Dendritic cell treated with granulocyte-macrophage colony-stimulating factor and Interleukin-4, amounts not matched to agents 40 ng/mL and 50 ng/mL, for 4 days (primary cell): Measurements from ENCODE around the gene GPR55.
A peak's percentile ranks its signal among the peaks of the same experiment; 100 is the strongest.
"Not testable (repeated sequence)": the region's sequence is repeated elsewhere in the genome, so short reads cannot be mapped to it uniquely, and the experiment has no call there.

Source experiments
- H3K27ac Mint-ChIP-seq: one replicate; pipeline ENCODE4 v1.8.0; 2022; ENCODE audit warnings: mild to moderate bottlenecking, mixed read lengths
- H3K27me3 Mint-ChIP-seq: one replicate; pipeline ENCODE4 v1.8.0; 2022; ENCODE audit warnings: mild to moderate bottlenecking, mixed read lengths
- H3K36me3 Mint-ChIP-seq: one replicate; pipeline ENCODE4 v1.8.0; 2022; ENCODE audit warnings: low read depth, mixed read lengths
- H3K4me1 Mint-ChIP-seq: one replicate; pipeline ENCODE4 v1.8.0; 2022; ENCODE audit warnings: low read depth, mixed read lengths
- H3K4me3 Mint-ChIP-seq: one replicate; pipeline ENCODE4 v1.8.0; 2022; ENCODE audit warnings: mild to moderate bottlenecking, moderate library complexity, mixed read lengths
- H3K9me3 Mint-ChIP-seq: one replicate; pipeline ENCODE4 v1.8.0; 2022; ENCODE audit warnings: mixed read lengths
- intact Hi-C: fragments of 100-400 bp; cut with micrococcal nuclease; formaldehyde crosslinking; loops from one replicate; pipeline ENCODE4 v1.15.0; 2022

The GPR55 gene, protein sequence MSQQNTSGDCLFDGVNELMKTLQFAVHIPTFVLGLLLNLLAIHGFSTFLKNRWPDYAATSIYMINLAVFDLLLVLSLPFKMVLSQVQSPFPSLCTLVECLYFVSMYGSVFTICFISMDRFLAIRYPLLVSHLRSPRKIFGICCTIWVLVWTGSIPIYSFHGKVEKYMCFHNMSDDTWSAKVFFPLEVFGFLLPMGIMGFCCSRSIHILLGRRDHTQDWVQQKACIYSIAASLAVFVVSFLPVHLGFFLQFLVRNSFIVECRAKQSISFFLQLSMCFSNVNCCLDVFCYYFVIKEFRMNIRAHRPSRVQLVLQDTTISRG

DNA sequence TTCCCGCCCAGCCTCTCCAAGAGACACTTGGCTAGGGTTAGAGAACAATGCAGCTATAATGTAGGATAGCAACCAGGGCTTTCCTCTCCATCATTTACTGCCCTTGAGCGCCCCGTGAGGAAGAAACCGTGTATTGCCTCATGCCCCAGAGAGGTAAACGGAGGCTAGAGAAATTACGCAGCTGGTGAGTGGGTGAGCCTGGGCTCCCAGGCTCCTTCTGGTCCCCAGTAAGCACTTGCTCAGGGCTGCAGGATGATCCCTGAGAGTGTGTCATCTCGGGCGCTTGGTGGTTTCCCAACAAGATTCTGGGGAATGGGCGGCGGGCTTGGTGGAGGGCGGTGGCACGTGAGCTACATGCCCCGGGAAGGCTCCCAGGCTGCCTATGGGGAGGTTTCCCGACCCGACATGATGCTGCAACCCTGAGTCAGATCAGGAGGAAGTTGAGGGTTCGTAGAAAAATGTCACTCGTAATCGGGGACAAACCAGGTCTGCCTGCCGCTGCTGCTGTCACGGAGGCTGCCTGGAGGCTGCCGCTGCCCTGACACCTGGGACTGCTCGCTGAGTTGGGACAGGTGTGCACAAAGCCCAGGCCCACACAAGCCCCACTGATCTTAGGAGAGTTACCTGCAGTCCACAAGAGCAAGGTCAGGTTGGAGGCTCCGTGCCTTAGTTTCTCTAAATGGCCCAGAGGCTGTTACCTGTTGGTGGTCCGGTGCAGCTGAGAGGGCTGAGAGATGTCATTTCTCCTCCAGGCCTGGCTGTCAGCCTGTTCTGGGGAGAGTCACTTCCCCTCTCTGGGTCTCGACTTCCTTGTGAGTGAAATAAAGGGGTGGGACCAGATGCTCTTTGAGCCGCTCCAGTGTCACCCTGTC, at the start of gene GPR55:
Gene GPR55, minus strand, starts transcription at position 773 of the 872 bp plus-strand sequence. CDS start 14,280 bp downstream, outside the sequence.
- H3K4me1 Mint-ChIP-seq: peaks cover 49% of the 10 kb centered on the region
- intact Hi-C loops: loop anchor here (2.0 kb wide), 1 partner anchor 18 kb away; no protein-coding TSS in a partner anchor

DNA sequence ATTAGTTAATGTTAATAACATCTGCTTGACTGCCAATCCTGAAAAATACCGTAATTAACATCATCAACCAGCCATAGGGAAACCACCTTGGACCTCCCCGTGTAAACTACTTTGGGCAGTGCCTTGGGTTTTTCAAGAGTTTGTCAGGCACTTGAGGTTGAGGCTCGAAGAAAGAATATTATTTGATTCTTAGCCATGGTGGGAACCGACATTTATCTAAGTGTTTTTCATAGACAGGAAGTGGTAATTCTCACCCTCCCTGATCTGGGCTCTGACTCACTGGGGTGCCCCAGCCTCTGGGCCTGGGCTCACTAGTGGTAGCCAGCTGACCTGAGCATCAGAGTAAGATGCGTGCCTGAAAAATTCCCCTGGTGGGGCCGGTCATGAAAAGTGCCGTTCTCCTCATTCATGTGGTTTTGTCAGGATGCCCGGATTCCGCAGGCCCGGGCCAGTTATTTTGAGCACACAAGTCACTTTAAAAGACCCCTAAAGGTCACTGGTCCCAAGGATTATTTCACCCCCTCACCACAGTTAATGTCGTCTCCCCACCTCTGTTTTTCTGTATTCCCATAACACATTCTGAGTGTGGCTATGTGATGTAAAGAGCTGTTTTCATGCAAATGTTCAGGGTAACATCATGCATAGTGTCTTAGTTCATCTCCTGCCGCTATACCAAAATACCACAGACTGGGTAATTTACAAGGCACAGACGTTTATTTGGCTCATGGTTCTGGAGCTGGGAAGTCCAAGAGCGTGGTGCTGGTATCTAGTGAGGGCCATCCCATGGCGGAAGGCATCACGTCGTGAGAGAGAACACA, 49.3 kb upstream of the GPR55 start:
- Mint-ChIP-seq H3K9me3 (no peaks in the 10 kb centered on the region), H3K27ac (no peak overlapping the region), H3K27me3 (peaks cover 12% of the 10 kb centered on the region), H3K4me1 (peaks cover 41% of the 10 kb centered on the region), H3K4me3 (no peak overlapping the region), H3K36me3 (no peaks in the 10 kb centered on the region)
- intact Hi-C loops: no loop called here

More for the DNA sequence above, at the start of gene GPR55:
- Mint-ChIP-seq H3K4me3 (peak within 1 kb of the TSS; percentile 69), H3K27ac (peak within 1 kb of the TSS; percentile 98), H3K9me3 (no peaks in the 10 kb centered on the region), H3K36me3 (no peaks in the 10 kb centered on the region), H3K27me3 (peaks cover 2% of the 10 kb centered on the region)

- peaks cover 7% of the 10 kb centered on the region for H3K27me3 Mint-ChIP-seq
These were observed 47.0 kb upstream of the GPR55 start for GRCh38 chr2:230972046-230972445.

GRCh38 chr2:230969659-230970015, 44.6 kb upstream of the GPR55 start:
- intact Hi-C loops: no loop called here
- Mint-ChIP-seq H3K36me3 (no peaks in the 10 kb centered on the region), H3K27me3 (no peaks in the 10 kb centered on the region), H3K9me3 (no peaks in the 10 kb centered on the region), H3K27ac (no peak overlapping the region), H3K4me3 (no peak overlapping the region), H3K4me1 (peaks cover 32% of the 10 kb centered on the region)

More at GRCh38 chr2:230972046-230972445, 47.0 kb upstream of the GPR55 start:
- H3K4me3 Mint-ChIP-seq: no peak overlapping the region
- H3K36me3 Mint-ChIP-seq: no peaks in the 10 kb centered on the region
- no peaks in the 10 kb centered on the region for H3K9me3 Mint-ChIP-seq
- H3K27ac Mint-ChIP-seq: no peak overlapping the region
- intact Hi-C loops: no loop called here
- peaks cover 40% of the 10 kb centered on the region for H3K4me1 Mint-ChIP-seq

GRCh38 chr2:230968921-230969658, 44.0 kb upstream of the GPR55 start:
- peak overlapping the region; percentile 24 for H3K4me3 Mint-ChIP-seq
- no peaks in the 10 kb centered on the region for H3K27me3 Mint-ChIP-seq
- no peaks in the 10 kb centered on the region for H3K9me3 Mint-ChIP-seq
- H3K36me3 Mint-ChIP-seq: no peaks in the 10 kb centered on the region
- intact Hi-C loops: no loop called here
- peaks cover 26% of the 10 kb centered on the region for H3K4me1 Mint-ChIP-seq
- H3K27ac Mint-ChIP-seq: no peak overlapping the region

DNA sequence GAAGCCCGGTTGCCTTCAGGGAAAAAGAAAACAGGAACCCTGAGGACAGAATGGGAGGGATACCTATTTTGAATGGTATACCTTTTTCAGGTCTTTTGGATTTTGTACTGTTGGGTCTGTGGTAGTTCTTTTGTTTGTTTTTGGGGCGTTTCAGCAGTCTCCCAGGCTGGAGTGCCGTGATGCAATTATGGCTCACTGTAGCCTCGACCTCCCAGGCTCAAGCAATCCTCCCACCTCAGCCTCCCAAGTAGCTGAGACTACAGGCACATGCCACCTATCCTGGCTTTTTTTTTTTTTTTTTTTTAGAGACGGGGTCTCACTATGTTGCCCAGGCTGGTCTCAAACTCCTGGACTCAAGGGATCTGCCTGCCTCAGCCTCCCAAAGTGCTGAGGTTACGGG, 43.3 kb upstream of the GPR55 start:
- not testable (repeated sequence) for H3K9me3 Mint-ChIP-seq

DNA sequence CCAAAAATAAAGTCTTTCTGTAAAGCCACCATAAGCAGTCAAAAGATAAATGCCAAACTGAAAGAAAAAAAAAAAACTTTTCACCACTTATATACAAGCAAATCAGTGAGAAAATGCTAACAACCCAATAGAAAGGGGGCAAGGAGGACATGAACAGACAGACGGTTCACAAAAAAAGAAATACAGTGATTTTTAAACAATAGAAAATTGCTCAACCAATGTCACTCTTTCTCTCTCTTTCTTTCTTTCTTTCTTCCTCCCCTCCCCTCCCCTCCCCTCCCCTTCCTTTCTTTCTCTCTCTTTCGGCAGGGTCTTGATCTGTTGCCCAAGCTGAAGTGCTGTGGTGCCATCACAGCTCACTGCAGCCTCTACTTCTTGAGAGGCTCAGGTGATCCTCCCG, 42.1 kb upstream of the GPR55 start:
- peaks cover 2% of the 10 kb centered on the region for H3K27me3 Mint-ChIP-seq

More for the DNA sequence above, 43.3 kb upstream of the GPR55 start:
- H3K4me1 Mint-ChIP-seq: peaks cover 20% of the 10 kb centered on the region
- intact Hi-C loops, H3K4me3 Mint-ChIP-seq, H3K27ac Mint-ChIP-seq, H3K27me3 Mint-ChIP-seq, H3K36me3 Mint-ChIP-seq: not testable (repeated sequence)

DNA sequence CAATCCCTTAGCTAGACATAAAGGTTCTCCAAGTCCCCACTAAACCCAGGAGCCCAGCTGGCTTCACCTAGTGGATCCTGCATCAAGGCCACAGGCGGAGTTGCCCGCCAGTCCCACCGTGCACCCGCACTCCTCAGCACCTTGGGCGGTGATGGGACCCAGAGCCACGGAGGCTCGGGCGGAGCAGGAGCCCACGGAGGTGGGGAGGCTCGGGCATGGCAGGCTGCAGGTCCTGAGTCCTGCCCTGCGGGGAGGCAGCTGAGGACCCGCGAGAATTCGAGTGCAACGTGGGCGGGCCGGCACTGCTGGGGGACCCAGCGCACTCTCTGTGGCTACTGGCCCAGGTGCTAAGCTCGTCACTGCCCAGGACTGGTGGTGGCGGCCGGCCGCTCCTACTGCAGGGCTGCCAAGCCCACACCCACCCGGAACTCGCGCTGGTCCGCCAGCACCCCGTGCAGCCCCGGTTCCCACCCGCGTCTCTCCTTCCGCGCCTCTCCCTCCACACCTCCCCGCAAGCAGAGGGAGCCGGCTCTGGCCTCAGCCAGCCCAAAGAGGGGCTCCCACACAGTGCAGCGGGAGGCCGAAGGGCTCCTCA, 39.2 kb upstream of the GPR55 start:
- peaks cover 14% of the 10 kb centered on the region for H3K27me3 Mint-ChIP-seq
- intact Hi-C loops: no loop called here
- no peaks in the 10 kb centered on the region for H3K9me3 Mint-ChIP-seq
- H3K4me3 Mint-ChIP-seq: no peak overlapping the region
- no peak overlapping the region for H3K27ac Mint-ChIP-seq
- H3K4me1 Mint-ChIP-seq: peaks cover 7% of the 10 kb centered on the region
- H3K36me3 Mint-ChIP-seq: no peaks in the 10 kb centered on the region

More for the DNA sequence above, 42.1 kb upstream of the GPR55 start:
- Mint-ChIP-seq H3K36me3 (no peaks in the 10 kb centered on the region), H3K27ac (no peak overlapping the region), H3K4me1 (peaks cover 15% of the 10 kb centered on the region), H3K4me3 (no peak overlapping the region), H3K9me3 (no peaks in the 10 kb centered on the region)
- intact Hi-C loops: no loop called here

- no peaks in the 10 kb centered on the region for H3K9me3 Mint-ChIP-seq
- no peak overlapping the region for H3K4me3 Mint-ChIP-seq
- no peaks in the 10 kb centered on the region for H3K36me3 Mint-ChIP-seq
- no peak overlapping the region for H3K27ac Mint-ChIP-seq
- intact Hi-C loops: no loop called here
- peaks cover 25% of the 10 kb centered on the region for H3K4me1 Mint-ChIP-seq
- H3K27me3 Mint-ChIP-seq: peaks cover 32% of the 10 kb centered on the region
These were observed 36.0 kb upstream of the GPR55 start for GRCh38 chr2:230961091-230961491.

GRCh38 chr2:230960026-230960425, 35.0 kb upstream of the GPR55 start:
- Mint-ChIP-seq H3K9me3 (no peaks in the 10 kb centered on the region), H3K27ac (peak overlapping the region; percentile 30), H3K36me3 (no peaks in the 10 kb centered on the region), H3K4me3 (no peak overlapping the region), H3K4me1 (peaks cover 25% of the 10 kb centered on the region), H3K27me3 (peaks cover 39% of the 10 kb centered on the region)
- intact Hi-C loops: no loop called here

DNA sequence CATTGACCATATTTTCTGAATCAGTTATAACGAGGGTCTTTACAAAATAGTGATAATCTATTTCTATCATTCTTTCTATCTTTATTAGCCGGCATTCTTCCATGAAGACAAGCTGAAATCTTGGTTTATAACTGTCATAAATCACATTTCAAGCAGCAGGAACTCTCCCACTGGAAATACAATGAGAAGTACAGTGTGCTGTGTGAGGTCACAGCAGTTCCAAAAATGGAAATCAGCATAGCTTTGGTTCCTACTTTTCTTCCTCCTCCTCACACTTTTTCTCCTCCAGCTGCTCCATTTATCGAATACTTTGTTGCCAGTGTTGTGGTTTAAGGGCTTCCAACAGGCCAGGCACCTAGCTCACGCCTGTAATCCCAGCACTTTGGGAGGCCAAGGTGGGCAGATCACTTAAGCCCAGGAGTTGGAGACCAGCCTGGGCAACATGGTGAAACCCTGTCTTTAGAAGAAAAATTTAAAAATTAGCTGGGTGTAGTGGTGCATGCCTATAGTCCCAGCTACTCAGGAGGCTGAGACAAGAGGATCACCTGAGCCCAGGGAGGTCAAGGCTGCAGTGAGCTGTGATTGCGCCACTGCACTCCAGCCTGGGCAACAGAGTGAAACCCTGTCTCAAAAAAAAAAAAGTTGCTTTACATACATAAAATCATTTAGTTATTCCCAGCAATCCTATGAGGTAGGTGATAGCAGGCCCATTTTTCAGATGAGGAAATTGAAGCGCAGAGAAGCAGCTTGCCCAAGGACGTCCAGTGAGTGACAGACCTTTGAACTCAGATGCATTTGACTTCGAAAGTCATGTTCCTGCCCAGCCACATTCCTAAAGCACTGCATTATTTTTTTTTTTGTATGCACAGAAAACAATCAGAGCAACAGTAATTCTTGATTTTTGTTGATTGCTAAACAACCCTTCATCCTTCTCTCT, 34.0 kb upstream of the GPR55 start:
- Mint-ChIP-seq H3K4me3 (no peak overlapping the region), H3K9me3 (no peaks in the 10 kb centered on the region), H3K27ac (peak overlapping the region; percentile 3), H3K4me1 (peaks cover 28% of the 10 kb centered on the region), H3K36me3 (no peaks in the 10 kb centered on the region), H3K27me3 (peaks cover 39% of the 10 kb centered on the region)
- intact Hi-C loops: no loop called here

- H3K27me3 Mint-ChIP-seq: peaks cover 43% of the 10 kb centered on the region
- peaks cover 40% of the 10 kb centered on the region for H3K4me1 Mint-ChIP-seq
- H3K9me3 Mint-ChIP-seq: peaks cover 4% of the 10 kb centered on the region
- intact Hi-C loops: no loop called here
- H3K4me3 Mint-ChIP-seq: peak overlapping the region; percentile 70
- H3K27ac Mint-ChIP-seq: peak overlapping the region; percentile 75
- H3K36me3 Mint-ChIP-seq: peaks cover 4% of the 10 kb centered on the region
These were observed 32.8 kb upstream of the GPR55 start for GRCh38 chr2:230957756-230958391.
